Astrocyte (in vitro differentiated cells and primary cell): ENCODE results near the gene PRR35. TPM values are rescaled to one million over a fixed set of nuclear protein-coding genes. Genes with fewer than 3 reads are reported as not detected.

Source experiments
- DNase-seq: peaks from one replicate; pipeline ENCODE4 v3.0.0-alpha.2; 2010; ENCODE audit warnings: low read depth
- FAIRE-seq: peaks from 2 replicates; lab custom pipeline; 2011; peaks lifted over from hg19 to GRCh38; lab: Jason Lieb, UNC
- H2AFZ ChIP-seq: 2 replicates; pipeline ENCODE4 v1.6.0; 2012; ENCODE audit warnings: low read depth, low read length, inconsistent platforms
- H3K27ac ChIP-seq: 2 replicates; pipeline ENCODE4 v1.5.1; 2011; ENCODE audit warnings: low read depth, low read length, inconsistent platforms
- H3K27me3 ChIP-seq: 2 replicates; pipeline ENCODE4 v1.6.0; 2011; ENCODE audit warnings: low read length, inconsistent platforms; ENCODE audit not compliant: insufficient read depth
- H3K36me3 ChIP-seq: 2 replicates; pipeline ENCODE4 v1.5.1; 2011; ENCODE audit warnings: low read length, inconsistent platforms; ENCODE audit not compliant: insufficient read depth
- H3K4me1 ChIP-seq: 2 replicates; pipeline ENCODE4 v1.5.1; 2011; ENCODE audit warnings: low read length, inconsistent platforms; ENCODE audit not compliant: insufficient read depth
- H3K4me2 ChIP-seq: 2 replicates; pipeline ENCODE4 v1.6.0; 2012; ENCODE audit warnings: low read length, inconsistent platforms
- H3K4me3 ChIP-seq: 2 replicates; pipeline ENCODE4 v1.5.1; 2011; ENCODE audit warnings: low read depth, mild to moderate bottlenecking, low read length, inconsistent platforms; ENCODE audit not compliant: insufficient read depth
- H3K79me2 ChIP-seq: 2 replicates; pipeline ENCODE4 v1.6.0; 2012; ENCODE audit warnings: mild to moderate bottlenecking, low read length, inconsistent platforms; ENCODE audit not compliant: insufficient read depth
- H3K9ac ChIP-seq: 2 replicates; pipeline ENCODE4 v1.6.0; 2012; ENCODE audit warnings: mild to moderate bottlenecking, low read length, inconsistent platforms
- H3K9me3 ChIP-seq: 2 replicates; pipeline ENCODE4 v1.5.1; 2012; ENCODE audit warnings: low read depth, mild to moderate bottlenecking, low read length, inconsistent platforms; ENCODE audit not compliant: insufficient read depth
- H4K20me1 ChIP-seq: 2 replicates; pipeline ENCODE4 v1.6.0; 2012; ENCODE audit warnings: low read length, inconsistent platforms; ENCODE audit not compliant: insufficient read depth
- H3K27ac Mint-ChIP-seq: one replicate; pipeline ENCODE4 v1.8.0; 2021; ENCODE audit warnings: mild to moderate bottlenecking, mixed read lengths; ENCODE audit not compliant: unreplicated experiment
- H3K27me3 Mint-ChIP-seq: one replicate; pipeline ENCODE4 v1.8.0; 2021; ENCODE audit warnings: low read depth, mixed read lengths; ENCODE audit not compliant: unreplicated experiment
- H3K36me3 Mint-ChIP-seq: one replicate; pipeline ENCODE4 v1.8.0; 2021; ENCODE audit warnings: low read depth, mixed read lengths; ENCODE audit not compliant: unreplicated experiment
- H3K4me1 Mint-ChIP-seq: one replicate; pipeline ENCODE4 v1.8.0; 2021; ENCODE audit warnings: low read depth, mixed read lengths; ENCODE audit not compliant: unreplicated experiment
- H3K4me3 Mint-ChIP-seq: one replicate; pipeline ENCODE4 v1.8.0; 2021; ENCODE audit warnings: mild to moderate bottlenecking, moderate library complexity, mixed read lengths; ENCODE audit not compliant: unreplicated experiment
- H3K9me3 Mint-ChIP-seq: one replicate; pipeline ENCODE4 v1.8.0; 2021; ENCODE audit warnings: mild to moderate bottlenecking, mixed read lengths; ENCODE audit not compliant: unreplicated experiment
- EZH2 ChIP-seq: IDR thresholded peaks from 2 replicates; pipeline ENCODE4 v1.6.1; 2012; ENCODE audit warnings: mild to moderate bottlenecking, low read length, inconsistent platforms; ENCODE audit not compliant: insufficient read depth
- total RNA-seq: library from RNA; stranded (reverse); gene quantifications from 2 replicates; pipeline ENCODE4 v1.2.1, GENCODE V29; 2021
- TF ChIP-seq, protein P1 (sequence below): IDR thresholded peaks from 2 replicates; pipeline ENCODE4 v1.5.1; 2011; ENCODE audit warnings: low read depth, mild to moderate bottlenecking, inconsistent platforms, low read length, moderate library complexity; ENCODE audit not compliant: insufficient read depth

PRR35 gene
- total RNA-seq, 1 donor from 2014 or later: 0.09 TPM

DNA sequence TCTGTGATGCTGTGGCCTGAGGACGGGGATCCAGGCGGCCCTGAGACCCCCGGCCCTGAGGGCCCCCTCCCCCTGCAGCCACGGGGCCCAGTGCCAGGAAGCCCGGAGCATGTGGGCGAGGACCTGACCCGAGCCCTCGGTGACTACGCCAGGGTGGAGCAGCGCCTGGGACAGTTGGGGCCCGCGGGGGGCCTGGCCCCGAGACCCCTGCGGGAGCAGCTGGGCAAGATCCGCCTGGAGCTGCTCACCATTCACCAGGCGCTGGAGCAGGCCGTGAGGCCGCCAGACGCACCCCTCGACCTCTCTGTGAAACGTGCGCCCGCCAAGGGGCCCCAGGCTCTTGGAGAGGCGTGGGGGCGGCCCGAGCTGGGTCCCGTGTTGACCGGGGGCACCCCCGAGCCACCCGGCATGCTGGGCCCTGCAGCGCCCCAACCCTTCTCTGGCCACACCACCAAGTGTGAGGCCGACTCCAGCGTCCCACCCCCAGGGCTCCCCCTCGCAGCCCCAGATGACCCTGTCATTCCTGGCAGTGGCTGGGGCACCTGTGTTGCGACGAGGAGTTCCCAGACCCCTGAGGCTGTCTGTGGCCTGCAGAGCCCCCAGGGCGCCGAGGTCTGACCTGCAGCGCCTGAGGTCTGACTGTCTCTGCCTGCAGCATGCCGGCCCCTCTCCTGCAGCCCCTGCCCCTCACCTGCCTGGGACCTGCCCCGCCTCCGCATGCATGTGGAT, 4.7 kb downstream of the PRR35 start:
- no peak overlapping the region for H2AFZ ChIP-seq
- H3K79me2 ChIP-seq: peaks cover under 1% of the 10 kb centered on the region
- H3K9me3 Mint-ChIP-seq: no peaks in the 10 kb centered on the region
- no peak for FAIRE-seq
- H3K4me3 ChIP-seq: no peak overlapping the region
- H4K20me1 ChIP-seq: no peaks in the 10 kb centered on the region
- H3K4me1 ChIP-seq: peaks cover 12% of the 10 kb centered on the region
- H3K9ac ChIP-seq: no peak overlapping the region
- H3K4me3 Mint-ChIP-seq: no peak overlapping the region
- peaks cover 12% of the 10 kb centered on the region for H3K27me3 ChIP-seq
- no peak overlapping the region for H3K27ac Mint-ChIP-seq
- no peak for TF ChIP-seq EZH2
- TF ChIP-seq, protein P1, sequence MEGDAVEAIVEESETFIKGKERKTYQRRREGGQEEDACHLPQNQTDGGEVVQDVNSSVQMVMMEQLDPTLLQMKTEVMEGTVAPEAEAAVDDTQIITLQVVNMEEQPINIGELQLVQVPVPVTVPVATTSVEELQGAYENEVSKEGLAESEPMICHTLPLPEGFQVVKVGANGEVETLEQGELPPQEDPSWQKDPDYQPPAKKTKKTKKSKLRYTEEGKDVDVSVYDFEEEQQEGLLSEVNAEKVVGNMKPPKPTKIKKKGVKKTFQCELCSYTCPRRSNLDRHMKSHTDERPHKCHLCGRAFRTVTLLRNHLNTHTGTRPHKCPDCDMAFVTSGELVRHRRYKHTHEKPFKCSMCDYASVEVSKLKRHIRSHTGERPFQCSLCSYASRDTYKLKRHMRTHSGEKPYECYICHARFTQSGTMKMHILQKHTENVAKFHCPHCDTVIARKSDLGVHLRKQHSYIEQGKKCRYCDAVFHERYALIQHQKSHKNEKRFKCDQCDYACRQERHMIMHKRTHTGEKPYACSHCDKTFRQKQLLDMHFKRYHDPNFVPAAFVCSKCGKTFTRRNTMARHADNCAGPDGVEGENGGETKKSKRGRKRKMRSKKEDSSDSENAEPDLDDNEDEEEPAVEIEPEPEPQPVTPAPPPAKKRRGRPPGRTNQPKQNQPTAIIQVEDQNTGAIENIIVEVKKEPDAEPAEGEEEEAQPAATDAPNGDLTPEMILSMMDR: no peak
- H3K36me3 Mint-ChIP-seq: no peaks in the 10 kb centered on the region
- no peaks in the 10 kb centered on the region for H3K9me3 ChIP-seq
- no peaks in the 10 kb centered on the region for H3K36me3 ChIP-seq
- DNase-seq: no peak
- H3K27me3 Mint-ChIP-seq: peaks cover 7% of the 10 kb centered on the region
- H3K4me2 ChIP-seq: no peak overlapping the region
- H3K27ac ChIP-seq: no peak overlapping the region
- peaks cover 3% of the 10 kb centered on the region for H3K4me1 Mint-ChIP-seq

DNA sequence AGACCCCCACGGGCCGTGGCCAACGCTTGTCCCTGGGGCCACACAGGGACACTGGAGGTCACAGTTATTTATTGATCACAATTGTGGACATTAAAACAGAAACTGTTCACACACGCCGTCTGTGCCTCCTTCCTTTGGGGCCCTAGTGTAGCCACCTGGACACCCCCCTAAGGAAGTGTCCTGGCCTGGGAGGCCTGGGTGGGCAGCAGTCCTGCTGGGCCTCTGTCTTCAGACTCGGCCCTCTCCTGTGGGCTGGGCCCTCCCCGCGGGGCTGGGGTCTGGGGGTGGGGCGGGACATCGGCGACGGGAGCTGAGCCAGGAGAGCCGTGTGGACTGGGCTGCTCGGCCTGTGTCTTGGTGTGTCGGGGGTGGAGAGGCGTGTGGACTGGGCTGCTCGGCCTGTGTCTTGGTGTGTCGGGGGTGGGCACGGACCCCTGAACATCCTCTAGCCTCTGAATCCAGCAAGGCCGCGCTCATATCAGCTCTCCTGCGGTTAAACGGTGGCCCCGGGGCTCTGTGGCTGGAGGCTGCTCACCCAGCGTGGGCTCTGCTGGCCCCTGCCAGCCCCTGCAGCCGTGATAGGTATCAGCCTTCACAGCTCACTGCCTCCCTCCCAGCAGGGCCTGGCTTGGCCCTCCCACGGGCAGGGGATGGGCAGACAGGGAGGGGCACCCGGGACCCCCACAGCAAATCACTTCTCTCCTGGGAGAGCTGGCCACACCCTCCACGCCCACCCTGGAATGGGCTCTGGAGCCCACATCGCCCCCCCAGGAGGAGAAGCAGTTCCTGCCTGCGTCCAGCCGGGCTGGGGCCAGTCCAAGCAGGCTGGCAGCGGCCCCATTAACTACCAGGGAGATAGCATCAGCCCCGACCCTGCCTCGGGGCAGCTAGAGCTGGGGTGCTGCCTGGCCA, 5.5 kb downstream of the PRR35 start:
- no peak for FAIRE-seq
- TF ChIP-seq EZH2: no peak
- TF ChIP-seq, protein P1: no peak
- Mint-ChIP-seq H3K4me1 (peaks cover 3% of the 10 kb centered on the region), H3K9me3 (no peaks in the 10 kb centered on the region), H3K36me3 (no peaks in the 10 kb centered on the region), H3K4me3 (no peak overlapping the region), H3K27me3 (peaks cover 7% of the 10 kb centered on the region), H3K27ac (no peak overlapping the region)
- H3K9ac ChIP-seq: no peak overlapping the region
- H3K27me3 ChIP-seq: peaks cover 11% of the 10 kb centered on the region
- no peak overlapping the region for H3K27ac ChIP-seq
- H3K36me3 ChIP-seq: no peaks in the 10 kb centered on the region
- no peak overlapping the region for H2AFZ ChIP-seq
- DNase-seq: no peak
- no peaks in the 10 kb centered on the region for H3K9me3 ChIP-seq
- H3K79me2 ChIP-seq: peaks cover 8% of the 10 kb centered on the region
- peaks cover 1% of the 10 kb centered on the region for H4K20me1 ChIP-seq
- no peak overlapping the region for H3K4me3 ChIP-seq
- peaks cover 14% of the 10 kb centered on the region for H3K4me1 ChIP-seq
- H3K4me2 ChIP-seq: no peak overlapping the region
